Chondrocyte (in vitro differentiated cells): ENCODE results near the gene C6orf141. TPM values are rescaled to one million over a fixed set of nuclear protein-coding genes. Genes with fewer than 3 reads are reported as not detected.

Source experiments
- DNase-seq: peaks from one replicate; pipeline ENCODE4 v3.0.0; 2021; ENCODE audit warnings: mixed read lengths, low spot score
- H3K27ac Mint-ChIP-seq: one replicate; pipeline ENCODE4 v1.8.0; 2021; ENCODE audit warnings: mild to moderate bottlenecking, moderate library complexity, mixed read lengths; ENCODE audit not compliant: unreplicated experiment
- H3K27me3 Mint-ChIP-seq: 2 replicates; pipeline ENCODE4 v1.8.0; 2021; ENCODE audit warnings: low read depth, mixed read lengths
- H3K36me3 Mint-ChIP-seq: 2 replicates; pipeline ENCODE4 v1.8.0; 2021; ENCODE audit warnings: low read depth, mixed read lengths
- H3K4me1 Mint-ChIP-seq: 2 replicates; pipeline ENCODE4 v1.8.0; 2021; ENCODE audit warnings: low read depth, mild to moderate bottlenecking, mixed read lengths
- H3K4me3 Mint-ChIP-seq: one replicate; pipeline ENCODE4 v1.8.0; 2021; ENCODE audit warnings: mild to moderate bottlenecking, moderate library complexity, mixed read lengths; ENCODE audit not compliant: unreplicated experiment
- H3K9me3 Mint-ChIP-seq: 2 replicates; pipeline ENCODE4 v1.8.0; 2021; ENCODE audit warnings: low read depth, mixed read lengths
- CTCF ChIP-seq: fragments of 200-600 bp; sonication (generic); IDR thresholded peaks from 2 replicates; pipeline ENCODE4 v1.5.0; 2021; ENCODE audit warnings: antibody characterized with exemption, mild to moderate bottlenecking, moderate library complexity
- total RNA-seq: library from RNA; stranded (reverse); gene quantifications from 3 replicates; pipeline ENCODE4 v1.2.1, GENCODE V29; 2021

The C6orf141 gene
- total RNA-seq, 1 donor from 2014 or later, result not detected

- no peak for TF ChIP-seq CTCF
- H3K27me3 Mint-ChIP-seq, result peaks cover 7% of the 10 kb centered on the region
- H3K9me3 Mint-ChIP-seq, result no peaks in the 10 kb centered on the region
- H3K36me3 Mint-ChIP-seq, result no peaks in the 10 kb centered on the region
- no peaks in the 10 kb centered on the region for H3K4me1 Mint-ChIP-seq
- H3K27ac Mint-ChIP-seq, result no peak overlapping the region
- H3K4me3 Mint-ChIP-seq, result no peak overlapping the region
- no peak for DNase-seq
These were observed 9.9 kb upstream of the C6orf141 start for GRCh38 chr6:49540614-49541013.

DNA sequence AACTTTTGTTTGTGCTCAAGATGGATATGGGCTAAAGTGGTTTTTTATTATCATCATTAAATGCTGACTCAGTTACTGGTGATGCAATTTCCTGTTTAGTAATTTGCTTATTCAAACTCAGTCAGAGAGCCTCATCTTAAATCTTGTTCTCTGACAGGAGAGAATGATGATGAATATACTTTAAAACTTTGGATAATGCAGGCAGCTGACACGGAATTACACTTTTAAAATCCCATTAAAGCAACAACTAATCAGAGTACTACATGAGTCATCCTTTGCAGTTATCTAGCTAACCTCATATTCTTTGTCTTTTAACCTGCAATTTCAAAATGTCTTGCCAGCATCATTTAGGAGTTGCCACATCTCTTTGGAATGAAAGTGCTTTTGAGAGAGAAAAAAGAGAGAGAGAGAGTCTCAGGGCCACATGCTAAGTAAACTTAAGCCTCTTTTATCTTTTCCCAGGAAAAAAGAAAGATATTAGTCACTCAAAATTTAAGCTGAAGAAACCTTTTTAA lies 9.2 kb upstream of the C6orf141 start:
- peaks cover 10% of the 10 kb centered on the region for H3K27me3 Mint-ChIP-seq
- H3K4me3 Mint-ChIP-seq, result no peak overlapping the region
- H3K9me3 Mint-ChIP-seq, result no peaks in the 10 kb centered on the region
- no peak for DNase-seq
- H3K27ac Mint-ChIP-seq, result no peak overlapping the region
- no peaks in the 10 kb centered on the region for H3K36me3 Mint-ChIP-seq
- H3K4me1 Mint-ChIP-seq, result no peaks in the 10 kb centered on the region
- TF ChIP-seq CTCF, result no peak

GRCh38 chr6:49541936-49542335 lies 8.5 kb upstream of the C6orf141 start:
- DNase-seq, result no peak

GRCh38 chr6:49543087-49543858 lies 7.2 kb upstream of the C6orf141 start:
- no peaks in the 10 kb centered on the region for H3K9me3 Mint-ChIP-seq
- no peaks in the 10 kb centered on the region for H3K4me1 Mint-ChIP-seq
- peaks cover 23% of the 10 kb centered on the region for H3K27me3 Mint-ChIP-seq
- DNase-seq, result no peak
- H3K27ac Mint-ChIP-seq, result no peak overlapping the region
- no peak overlapping the region for H3K4me3 Mint-ChIP-seq
- no peaks in the 10 kb centered on the region for H3K36me3 Mint-ChIP-seq
- no peak for TF ChIP-seq CTCF

More at GRCh38 chr6:49541936-49542335, 8.5 kb upstream of the C6orf141 start:
- Mint-ChIP-seq H3K9me3 (no peaks in the 10 kb centered on the region), H3K4me1 (no peaks in the 10 kb centered on the region), H3K27me3 (peaks cover 15% of the 10 kb centered on the region), H3K27ac (no peak overlapping the region), H3K36me3 (no peaks in the 10 kb centered on the region), H3K4me3 (no peak overlapping the region)
- TF ChIP-seq CTCF, result no peak

- no peak for DNase-seq
- Mint-ChIP-seq H3K27ac (no peak overlapping the region), H3K4me1 (peaks cover 12% of the 10 kb centered on the region), H3K4me3 (no peak overlapping the region), H3K9me3 (no peaks in the 10 kb centered on the region), H3K36me3 (no peaks in the 10 kb centered on the region), H3K27me3 (peaks cover 47% of the 10 kb centered on the region)
- no peak for TF ChIP-seq CTCF
These were observed 4.1 kb upstream of the C6orf141 start for GRCh38 chr6:49546331-49546730.
